HCT116 (cell line): ENCODE results near the gene SORBS1.

ENCODE experiments used
- CTCF ChIP-seq, 3 experiments: fragments of 200-600 bp in 1 of 3; sonication (generic) in 1 of 3; IDR thresholded peaks in 2 of 3; conservative IDR thresholded peaks in 1 of 3; 2 replicates each; pipeline ENCODE4 v1.5.1; 2012 to 2017; ENCODE audit warnings: low read depth in 2 of 3, low read length in 2 of 3, antibody characterized with exemption in 1 of 3, borderline replicate concordance in 1 of 3, control low read depth in 1 of 3, mild to moderate bottlenecking in 1 of 3, mixed read lengths in 1 of 3, mixed run types in 1 of 3, moderate library complexity in 1 of 3; ENCODE audit not compliant: insufficient read depth in 1 of 3
- EGR1 ChIP-seq: IDR thresholded peaks from 2 replicates; pipeline ENCODE4 v1.6.1; 2012; ENCODE audit warnings: low read depth
- EZH2 ChIP-seq: fragments of 200-600 bp; sonication (generic); IDR thresholded peaks from 2 replicates; pipeline ENCODE4 v1.6.1; 2017; ENCODE audit warnings: antibody characterized with exemption, mixed run types
- EZH2phosphoT487 ChIP-seq: fragments of 200-600 bp; IDR thresholded peaks from 2 replicates; pipeline ENCODE4 v1.6.1; 2018; ENCODE audit warnings: antibody characterized with exemption, borderline replicate concordance
- JUND ChIP-seq: IDR thresholded peaks from 2 replicates; pipeline ENCODE4 v1.6.1; 2012
- POLR2A ChIP-seq: IDR thresholded peaks from 2 replicates; pipeline ENCODE4 v1.7.0; 2011; ENCODE audit warnings: borderline replicate concordance; ENCODE audit not compliant: insufficient read depth, insufficient read length; ENCODE audit errors: extremely low read depth
- POLR2AphosphoS5 ChIP-seq: IDR thresholded peaks from 2 replicates; pipeline ENCODE4 v1.6.1; 2011; ENCODE audit warnings: mild to moderate bottlenecking, low read depth, low read length, moderate library complexity
- RAD21 ChIP-seq: IDR thresholded peaks from 2 replicates; pipeline ENCODE4 v1.6.1; 2012; ENCODE audit warnings: low read depth, mild to moderate bottlenecking
- SRF ChIP-seq: IDR thresholded peaks from 2 replicates; pipeline ENCODE4 v1.6.1; 2012; ENCODE audit warnings: low read depth
- ZNF274 ChIP-seq: fragments of 200-500 bp; sonication (Bioruptor generic); IDR thresholded peaks from 2 replicates; pipeline ENCODE4 v1.6.1; 2014; ENCODE audit warnings: mild to moderate bottlenecking, low read depth, low read length, inconsistent platforms
- TF ChIP-seq, protein P1 (sequence below): IDR thresholded peaks from 2 replicates; pipeline ENCODE4 v1.6.1; 2012; ENCODE audit warnings: low read depth

- TF ChIP-seq CTCF (IDR thresholded peaks at IDR 0.05 in 2 of 3, conservative IDR thresholded peaks at IDR 0.05 in 1 of 3; ENCODE audit: borderline replicate concordance in 1 of 3, insufficient read depth in 1 of 3, low read depth in 2 of 3, low read length in 2 of 3): no peak
- no peak for TF ChIP-seq POLR2A
- no peak for TF ChIP-seq ZNF274
- no peak for TF ChIP-seq EZH2
- no peak for TF ChIP-seq EZH2phosphoT487
- no peak for TF ChIP-seq SRF
- TF ChIP-seq, protein P1, sequence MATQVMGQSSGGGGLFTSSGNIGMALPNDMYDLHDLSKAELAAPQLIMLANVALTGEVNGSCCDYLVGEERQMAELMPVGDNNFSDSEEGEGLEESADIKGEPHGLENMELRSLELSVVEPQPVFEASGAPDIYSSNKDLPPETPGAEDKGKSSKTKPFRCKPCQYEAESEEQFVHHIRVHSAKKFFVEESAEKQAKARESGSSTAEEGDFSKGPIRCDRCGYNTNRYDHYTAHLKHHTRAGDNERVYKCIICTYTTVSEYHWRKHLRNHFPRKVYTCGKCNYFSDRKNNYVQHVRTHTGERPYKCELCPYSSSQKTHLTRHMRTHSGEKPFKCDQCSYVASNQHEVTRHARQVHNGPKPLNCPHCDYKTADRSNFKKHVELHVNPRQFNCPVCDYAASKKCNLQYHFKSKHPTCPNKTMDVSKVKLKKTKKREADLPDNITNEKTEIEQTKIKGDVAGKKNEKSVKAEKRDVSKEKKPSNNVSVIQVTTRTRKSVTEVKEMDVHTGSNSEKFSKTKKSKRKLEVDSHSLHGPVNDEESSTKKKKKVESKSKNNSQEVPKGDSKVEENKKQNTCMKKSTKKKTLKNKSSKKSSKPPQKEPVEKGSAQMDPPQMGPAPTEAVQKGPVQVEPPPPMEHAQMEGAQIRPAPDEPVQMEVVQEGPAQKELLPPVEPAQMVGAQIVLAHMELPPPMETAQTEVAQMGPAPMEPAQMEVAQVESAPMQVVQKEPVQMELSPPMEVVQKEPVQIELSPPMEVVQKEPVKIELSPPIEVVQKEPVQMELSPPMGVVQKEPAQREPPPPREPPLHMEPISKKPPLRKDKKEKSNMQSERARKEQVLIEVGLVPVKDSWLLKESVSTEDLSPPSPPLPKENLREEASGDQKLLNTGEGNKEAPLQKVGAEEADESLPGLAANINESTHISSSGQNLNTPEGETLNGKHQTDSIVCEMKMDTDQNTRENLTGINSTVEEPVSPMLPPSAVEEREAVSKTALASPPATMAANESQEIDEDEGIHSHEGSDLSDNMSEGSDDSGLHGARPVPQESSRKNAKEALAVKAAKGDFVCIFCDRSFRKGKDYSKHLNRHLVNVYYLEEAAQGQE: no peak
- no peak for TF ChIP-seq RAD21
- no peak for TF ChIP-seq EGR1
- TF ChIP-seq POLR2AphosphoS5: no peak
- no peak for TF ChIP-seq JUND
Measured at GRCh38 chr10:95284807-95285206, 276.4 kb downstream of the SORBS1 start.
